Lung (tissue), 12 donors: ENCODE results near the gene COMT. TPM values are rescaled to one million over a fixed set of nuclear protein-coding genes. Genes with fewer than 3 reads are reported as not detected.
A peak's percentile ranks its signal among the peaks of the same experiment; 100 is the strongest.
"Not testable (repeated sequence)": the region's sequence is repeated elsewhere in the genome, so short reads cannot be mapped to it uniquely, and the experiment has no call there.

Experiments used
- ATAC-seq: fragments of 200-7000 bp; cut with Tn5 transposase; one replicate; pipeline ENCODE4 v1.9.1; 2020; ENCODE audit warnings: moderate number of reproducible peaks; ENCODE audit not compliant: insufficient read depth, low FRiP score
- DNase-seq, 3 donors: peaks; one replicate each; pipeline ENCODE4 v3.0.0-alpha.2; 2013 to 2017
- H3K27ac ChIP-seq, 2 donors: one replicate each; pipeline ENCODE4 v1.5.1; 2013; ENCODE audit warnings: mild to moderate bottlenecking in 2 of 2, moderate library complexity in 2 of 2, control low read depth in 1 of 2, inconsistent platforms in 1 of 2, low read depth in 1 of 2, low read length in 1 of 2
- H3K27me3 ChIP-seq, 3 donors: one replicate each; pipeline ENCODE4 v1.5.1; 2013; ENCODE audit warnings: low read length in 2 of 3; ENCODE audit not compliant: control insufficient read depth in 3 of 3, insufficient read depth in 3 of 3
- H3K36me3 ChIP-seq, 4 donors: one replicate each; pipeline ENCODE4 v1.5.1; 2013; ENCODE audit warnings: low read length in 4 of 4, mild to moderate bottlenecking in 1 of 4, moderate library complexity in 1 of 4; ENCODE audit not compliant: control insufficient read depth in 4 of 4, insufficient read depth in 4 of 4
- H3K4me1 ChIP-seq, 5 donors: one replicate each; pipeline ENCODE4 v1.5.1; 2013; ENCODE audit warnings: low read length in 5 of 5, mild to moderate bottlenecking in 2 of 5, moderate library complexity in 1 of 5; ENCODE audit not compliant: control insufficient read depth in 5 of 5, insufficient read depth in 5 of 5
- H3K4me3 ChIP-seq: one replicate; pipeline ENCODE4 v1.5.1; 2013; ENCODE audit warnings: mild to moderate bottlenecking, control low read depth, moderate library complexity
- H3K9ac ChIP-seq, 2 donors: one replicate each; pipeline ENCODE4 v1.5.1; 2013; ENCODE audit warnings: low read length in 2 of 2, control low read depth in 1 of 2; ENCODE audit not compliant: insufficient read depth in 1 of 2
- H3K9me3 ChIP-seq, 4 donors: one replicate each; pipeline ENCODE4 v1.5.1; 2013; ENCODE audit warnings: low read length in 3 of 4, mild to moderate bottlenecking in 1 of 4, moderate library complexity in 1 of 4; ENCODE audit not compliant: control insufficient read depth in 4 of 4, insufficient read depth in 3 of 4
- CTCF ChIP-seq: IDR thresholded peaks from 2 replicates; pipeline ENCODE4 v1.5.1; 2012; ENCODE audit warnings: mild to moderate bottlenecking; ENCODE audit errors: control extremely low read depth, extremely low read depth
- WGBS, 2 donors: extraction: QIAGEN DNeasy Blood & Tissue Kit; methylation state at CpG; one replicate each; pipeline ENCODE4 v1.1.7; 2013; 5-methylcytosine and 5-hydroxymethylcytosine counted together
- polyA plus RNA-seq, 2 donors: library from polyadenylated mRNA; stranded (reverse); fragments of 200-250 nt; gene quantifications; one replicate each; pipeline ENCODE4 v1.2.1, GENCODE V29; 2013
- total RNA-seq, 2 donors: library from RNA; depleted of rRNA in 1 of 2; stranded (reverse); fragments of >200 nt in 1 of 2; gene quantifications; one replicate each; pipeline ENCODE4 v1.2.1, GENCODE V29; 2014 to 2021
- donor health status: control.
- donor health status: control.
- donor health status: Bipolar disorder and iron deficiency.
- donor health status: healthy.
- donor health status: DM: yes; HTN: yes; CAD: no.

The COMT gene
- total and polyA plus RNA-seq, 4 donors: 147 to 272 (median 208) TPM

- H3K27ac ChIP-seq: no peak overlapping the region
- WGBS, 2 donors: 88 to 89% methylated on average over 7 of the region's 7 CpGs
- H3K4me1 ChIP-seq: peaks cover 0 to 19% (median 0%) of the 10 kb centered on the region in 5 donors
- H3K4me3 ChIP-seq: no peak overlapping the region
- DNase-seq (peak in 2 of 3 donors; percentile 57 to 59), ATAC-seq (no peak)
- H3K36me3 ChIP-seq: peaks cover 0 to 29% (median 3%) of the 10 kb centered on the region in 4 donors
- TF ChIP-seq CTCF: no peak
- H3K9me3 ChIP-seq: no peaks in the 10 kb centered on the region
- no peaks in the 10 kb centered on the region for H3K27me3 ChIP-seq
- H3K9ac ChIP-seq: peak overlapping the region in 1 of 2 donors; percentile 11
Measured at GRCh38 chr22:19904935-19905334, 36.6 kb upstream of the COMT start.

GRCh38 chr22:19905347-19906276 lies 36.0 kb upstream of the COMT start:
- Histone ChIP-seq H3K27me3 (no peaks in the 10 kb centered on the region), H3K4me1 (peaks cover 0 to 19% (median 0%) of the 10 kb centered on the region in 5 donors), H3K4me3 (no peak overlapping the region), H3K9ac (no peak overlapping the region), H3K36me3 (peaks cover 0 to 29% (median 3%) of the 10 kb centered on the region in 4 donors), H3K27ac (no peak overlapping the region), H3K9me3 (no peaks in the 10 kb centered on the region)
- no peak for TF ChIP-seq CTCF
- 89 to 91% methylated on average over 22 of the region's 22 CpGs for WGBS, 2 donors
- ATAC-seq (no peak), DNase-seq (peak in 2 of 3 donors; percentile 71 to 77)

GRCh38 chr22:19906864-19907263 lies 34.7 kb upstream of the COMT start:
- not testable (repeated sequence) for DNase-seq, H3K27me3 ChIP-seq, H3K9ac ChIP-seq, ATAC-seq, H3K9me3 ChIP-seq, H3K27ac ChIP-seq, H3K4me3 ChIP-seq
- Histone ChIP-seq H3K4me1 (peaks cover 0 to 19% (median 0%) of the 10 kb centered on the region in 5 donors), H3K36me3 (peaks cover 0 to 38% (median 3%) of the 10 kb centered on the region in 4 donors)
- 94 to 96% methylated on average over 25 of the region's 25 CpGs for WGBS, 2 donors

- H3K36me3 ChIP-seq: peaks cover 2 to 40% (median 3%) of the 10 kb centered on the region in 4 donors
Measured at GRCh38 chr22:19907902-19908301, 33.7 kb upstream of the COMT start.

More at GRCh38 chr22:19907902-19908301, 33.7 kb upstream of the COMT start:
- WGBS, 2 donors: 93% methylated on average over 16 of the region's 16 CpGs
- not testable (repeated sequence) for H3K4me3 ChIP-seq, H3K27me3 ChIP-seq, H3K27ac ChIP-seq, DNase-seq, ATAC-seq, H3K9me3 ChIP-seq, H3K9ac ChIP-seq
- H3K4me1 ChIP-seq: peaks cover 0 to 19% (median 0%) of the 10 kb centered on the region in 5 donors
